Stimulated activated CD4-positive, alpha-beta T cell treated with anti-CD3 and anti-CD28 coated beads, Interleukin-1b, Interleukin-23, amount 100 ng/mL, for 4 hours (primary cell): ENCODE data around the gene PTPRK.
"Not testable (repeated sequence)": the region's sequence is repeated elsewhere in the genome, so short reads cannot be mapped to it uniquely, and the experiment has no call there.

Source experiments
- DNase-seq, 2 donors: peaks; one replicate each; pipeline ENCODE4 v3.0.0-alpha.2; 2020; ENCODE audit warnings: low read depth in 2 of 2

PTPRK gene

DNA sequence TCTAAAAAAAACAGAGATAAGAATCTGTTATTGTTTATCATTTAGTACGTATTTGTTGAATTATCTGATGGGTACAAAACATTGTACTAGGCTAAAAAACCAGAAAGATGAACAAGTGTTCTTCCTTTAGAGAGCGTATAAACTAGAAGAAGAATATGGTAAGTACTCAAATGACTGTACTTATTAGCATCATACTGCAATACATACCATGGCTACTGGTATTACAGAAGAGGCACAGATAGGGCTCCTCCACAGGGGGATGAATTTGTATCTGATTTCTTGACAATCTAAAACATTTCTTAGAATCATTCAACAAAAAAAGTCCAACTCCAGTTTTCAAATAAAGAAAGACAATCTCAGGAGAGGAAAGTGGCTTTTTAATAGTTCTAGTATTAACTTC lies 501.6 kb downstream of the PTPRK start:
- no peak for DNase-seq

DNA sequence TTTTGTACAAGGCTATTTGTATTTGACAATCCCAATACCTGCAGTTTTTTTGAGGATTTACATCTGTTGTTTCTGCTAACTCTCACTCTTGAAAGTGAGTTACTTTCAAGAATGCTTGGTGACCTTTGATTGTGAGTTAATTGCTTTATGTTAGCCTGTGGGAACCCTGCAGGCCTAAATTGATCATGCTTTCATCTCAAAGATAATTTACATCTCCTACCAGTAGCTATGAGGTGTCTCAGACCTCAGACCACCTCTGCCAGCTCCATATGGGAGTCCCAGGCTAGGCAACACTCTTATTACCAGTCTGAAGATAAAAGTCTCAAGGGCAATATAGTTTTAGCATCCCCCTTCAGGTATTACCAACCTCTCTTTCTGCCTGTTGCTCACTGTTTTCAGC lies 503.1 kb downstream of the PTPRK start:
- DNase-seq, result no peak

DNA sequence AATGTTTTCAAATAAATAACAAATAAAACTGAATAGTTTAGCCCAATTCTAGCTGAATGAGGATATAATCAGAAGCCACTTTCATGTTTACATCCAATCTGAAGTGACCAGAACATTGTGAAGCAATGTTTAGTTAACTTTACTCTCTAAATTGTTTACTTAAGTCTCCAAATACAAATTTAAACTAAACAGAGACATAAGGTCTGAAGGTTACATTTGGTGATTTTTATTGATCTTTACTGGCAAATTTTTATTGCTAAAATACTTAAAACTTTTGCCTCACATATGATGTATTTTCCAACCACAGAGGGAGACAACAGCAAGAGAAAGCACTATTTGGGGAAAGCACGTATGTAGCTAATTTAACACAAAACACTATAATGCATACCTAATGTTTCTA lies 512.7 kb downstream of the PTPRK start:
- DNase-seq, result no peak

DNA sequence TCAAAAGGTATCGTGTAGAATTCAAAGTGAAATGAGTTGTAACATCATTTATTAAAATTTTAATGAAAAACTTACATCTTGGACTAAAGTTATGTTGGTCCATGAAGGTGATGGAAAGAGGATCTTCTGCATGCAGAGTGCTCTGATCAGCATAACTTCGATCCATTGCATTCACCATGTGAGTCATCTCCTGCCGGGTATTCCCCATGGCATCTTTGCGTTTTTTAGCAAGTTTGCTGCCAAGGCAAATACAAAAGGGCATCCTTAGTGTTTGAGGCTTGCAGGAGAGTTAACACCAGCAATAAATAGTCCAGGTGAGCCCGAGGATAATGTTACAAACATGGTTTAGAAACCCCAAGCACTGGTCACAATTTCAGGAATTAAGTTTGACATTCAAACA lies 515.4 kb downstream of the PTPRK start:
- DNase-seq, result no peak

DNA sequence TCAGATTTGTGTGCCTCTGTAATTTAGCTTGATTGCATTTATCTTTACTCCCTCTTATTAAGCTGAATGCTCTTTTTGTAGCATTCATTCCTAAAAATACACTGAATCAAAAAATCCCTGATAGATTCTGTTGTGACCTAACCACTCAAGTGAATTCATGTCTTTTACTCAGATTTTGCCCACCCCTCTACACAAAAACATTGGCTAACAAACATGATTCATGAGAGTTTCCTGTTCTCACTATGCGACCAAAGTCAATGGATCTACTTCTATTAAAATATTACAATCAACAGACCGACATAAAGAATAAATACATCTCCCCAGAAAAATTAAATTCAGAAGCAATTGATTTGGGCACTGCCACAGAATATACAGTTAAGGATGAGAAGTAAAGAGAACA lies 520.0 kb downstream of the PTPRK start:
- no peak for DNase-seq

DNA sequence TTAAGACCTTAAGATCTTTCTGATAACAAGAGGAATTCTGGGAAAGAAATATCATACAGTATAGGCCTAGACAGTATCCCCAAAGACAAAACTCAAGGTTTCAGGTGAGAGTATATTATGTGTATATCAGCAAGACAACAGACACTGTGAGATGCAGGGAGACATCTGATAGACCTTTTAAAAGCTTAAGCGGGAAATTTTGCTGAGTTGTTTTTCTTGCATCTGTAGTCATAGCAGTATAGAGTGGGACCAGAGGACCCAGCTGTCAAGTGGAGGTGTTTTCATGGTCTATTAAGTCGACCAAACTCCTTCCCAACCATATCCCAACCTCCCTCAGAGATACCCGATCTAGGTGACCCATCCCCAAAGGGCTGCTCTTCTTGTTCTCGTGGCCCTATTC lies 521.4 kb downstream of the PTPRK start:
- DNase-seq, result no peak

DNA sequence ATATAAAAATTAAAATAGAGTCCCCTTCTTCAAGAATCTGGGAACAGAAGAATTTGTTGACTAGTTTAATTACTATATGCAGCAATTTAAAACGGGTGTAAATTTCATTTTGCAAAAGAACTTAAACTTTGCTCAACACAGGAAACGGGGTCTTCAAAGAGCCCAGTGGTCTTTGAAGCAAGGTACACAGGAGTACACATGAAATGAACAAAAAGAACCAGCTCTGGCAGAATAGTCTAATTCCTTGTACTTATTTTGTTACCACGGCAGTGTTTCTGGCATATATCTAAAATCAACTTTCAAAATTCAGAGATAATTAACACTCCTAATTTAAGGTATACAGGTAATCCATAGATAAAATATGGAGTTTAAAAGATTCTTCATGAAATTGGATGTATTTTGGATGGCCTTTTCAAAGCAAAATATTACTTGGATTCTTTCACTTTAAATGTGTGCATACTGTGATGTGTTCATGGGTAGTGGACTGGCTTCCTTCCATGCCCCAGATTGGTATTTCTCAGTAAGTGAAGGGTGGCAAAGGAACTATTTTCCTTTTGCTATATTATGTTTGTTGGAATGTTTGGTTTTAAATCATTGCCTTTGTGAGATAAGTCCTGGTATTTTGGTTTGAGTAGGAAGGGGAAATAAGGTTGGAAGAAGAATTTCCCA lies 522.8 kb downstream of the PTPRK start:
- no peak for DNase-seq

DNA sequence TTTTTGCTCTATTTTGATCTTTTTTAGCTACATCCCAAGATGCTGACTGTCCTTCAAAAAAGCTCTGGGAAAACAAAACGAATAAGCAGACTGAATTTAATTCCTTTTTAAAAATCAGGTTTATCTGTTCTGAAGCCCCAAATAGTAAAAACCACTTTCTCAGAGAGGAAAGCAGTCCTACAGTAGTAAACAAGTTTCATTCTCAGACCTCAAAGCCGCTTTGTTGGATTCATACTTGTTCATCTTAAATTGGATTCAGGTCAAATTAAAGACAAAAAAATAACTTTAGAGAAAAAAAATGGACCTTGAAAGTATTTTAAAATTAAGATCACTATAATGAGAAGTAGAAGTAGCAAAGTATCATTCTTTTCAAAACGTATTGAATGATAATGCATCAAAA lies 523.5 kb downstream of the PTPRK start:
- DNase-seq, result no peak

DNA sequence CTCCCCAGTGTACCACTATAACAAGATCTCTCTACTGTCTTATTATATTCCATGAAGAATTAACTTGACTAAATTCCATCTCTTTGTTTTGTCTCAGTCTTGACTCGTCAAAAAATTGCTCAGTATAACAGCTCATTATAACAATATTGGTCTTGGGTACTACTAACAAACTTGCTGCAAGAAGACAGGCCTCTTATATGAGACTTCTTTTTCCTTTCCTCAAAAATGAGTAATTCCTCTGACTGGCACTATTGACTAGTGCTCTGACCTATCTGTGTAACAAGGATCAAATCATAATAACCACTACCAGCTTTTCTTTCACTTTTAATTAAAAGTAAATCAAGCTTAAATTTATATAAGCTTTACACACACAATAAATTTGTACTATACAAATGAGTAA lies 528.3 kb downstream of the PTPRK start:
- DNase-seq, result no peak

DNA sequence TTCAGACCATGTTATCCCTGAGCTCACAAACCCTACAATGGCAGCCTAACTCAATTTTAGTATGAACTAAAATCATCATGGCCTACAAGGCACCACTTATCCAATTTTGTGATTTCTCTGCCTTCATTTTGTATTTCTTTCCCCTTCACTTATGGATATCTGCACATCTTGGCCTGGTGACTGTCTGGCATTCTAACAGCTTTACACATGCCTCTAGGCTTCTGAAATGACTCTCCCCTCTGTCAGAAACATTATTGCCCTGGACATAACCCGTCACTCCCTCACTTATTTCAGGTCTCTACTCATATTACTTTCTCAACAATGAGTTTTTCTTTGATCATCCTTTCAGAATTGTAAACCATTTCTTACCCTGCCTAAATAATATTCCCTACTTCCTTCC lies 530.3 kb downstream of the PTPRK start:
- no peak for DNase-seq

DNA sequence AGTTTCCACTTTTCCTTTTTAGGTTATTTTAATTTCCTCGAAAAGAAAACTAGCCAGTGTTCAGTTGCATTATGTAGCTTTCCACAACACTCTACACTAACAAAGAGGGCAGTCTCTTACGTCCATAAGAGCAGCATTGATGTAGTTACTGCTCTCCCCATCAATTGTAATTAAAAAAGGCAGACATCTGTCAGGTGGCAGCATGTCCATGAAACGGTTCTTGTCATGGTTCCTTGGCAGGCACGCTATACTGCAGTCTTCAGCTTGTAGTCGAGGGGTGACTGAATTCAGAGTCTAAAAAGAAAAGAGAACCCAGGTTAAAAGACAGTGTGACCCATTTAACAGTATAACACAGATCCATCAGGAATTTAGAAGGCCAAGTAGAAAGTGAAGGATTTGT lies 539.4 kb downstream of the PTPRK start:
- DNase-seq, result no peak

DNA sequence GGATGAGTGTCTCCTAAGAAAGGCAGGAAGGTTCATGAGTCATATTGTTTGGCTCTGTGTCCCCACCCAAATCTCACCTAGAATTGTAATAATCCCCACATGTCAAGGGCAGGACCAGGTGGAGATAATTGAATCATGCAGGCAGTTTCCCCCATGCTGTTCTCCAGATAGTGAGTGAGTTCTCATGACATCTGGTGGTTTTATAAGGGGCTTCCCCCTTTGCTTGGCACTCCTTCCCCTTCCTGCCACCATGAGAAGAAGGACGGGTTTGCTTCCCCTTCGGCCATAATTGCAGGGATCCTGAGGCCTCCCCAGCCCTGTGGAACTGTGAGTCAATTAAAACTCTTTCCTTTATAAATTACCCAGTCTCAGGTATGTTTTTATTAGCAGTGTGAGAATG lies 542.2 kb downstream of the PTPRK start:
- not testable (repeated sequence) for DNase-seq

DNA sequence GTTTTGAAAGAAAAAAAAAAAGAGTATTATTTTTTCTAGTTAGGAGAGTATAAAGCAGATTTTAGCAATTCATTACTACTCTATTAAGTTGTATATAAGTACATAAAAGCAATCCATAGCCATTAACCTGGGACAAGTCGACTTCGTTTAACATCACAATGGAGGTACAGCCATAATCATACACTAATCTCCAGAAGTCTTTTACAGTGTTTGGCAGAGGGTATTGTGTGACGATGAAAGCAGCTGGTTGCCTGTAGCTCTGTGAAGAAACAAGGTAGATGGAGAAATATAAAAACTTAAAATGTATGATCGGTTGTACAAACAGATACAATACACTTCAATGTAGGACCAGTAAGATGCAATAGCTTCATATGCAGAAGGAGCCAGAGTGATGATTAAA lies 543.6 kb downstream of the PTPRK start:
- no peak for DNase-seq

DNA sequence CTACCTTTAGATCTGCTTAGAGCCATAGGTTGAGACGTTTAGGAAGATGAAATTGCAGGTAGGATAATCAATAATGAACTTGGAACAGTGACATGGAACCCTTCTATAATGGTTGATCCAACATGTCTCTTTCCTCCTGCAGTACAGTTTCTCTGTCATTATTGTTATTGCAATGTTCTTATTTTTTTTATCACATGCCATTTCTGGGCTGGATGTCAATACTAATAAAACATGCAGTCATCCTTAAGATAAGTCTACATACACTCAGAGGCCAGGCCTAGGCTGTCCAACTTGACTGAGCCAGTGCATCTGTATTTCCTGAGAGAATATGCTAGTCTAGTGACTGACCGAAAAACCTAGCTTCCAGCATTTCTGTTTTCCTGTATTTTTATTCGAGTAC lies 544.3 kb downstream of the PTPRK start:
- no peak for DNase-seq

DNA sequence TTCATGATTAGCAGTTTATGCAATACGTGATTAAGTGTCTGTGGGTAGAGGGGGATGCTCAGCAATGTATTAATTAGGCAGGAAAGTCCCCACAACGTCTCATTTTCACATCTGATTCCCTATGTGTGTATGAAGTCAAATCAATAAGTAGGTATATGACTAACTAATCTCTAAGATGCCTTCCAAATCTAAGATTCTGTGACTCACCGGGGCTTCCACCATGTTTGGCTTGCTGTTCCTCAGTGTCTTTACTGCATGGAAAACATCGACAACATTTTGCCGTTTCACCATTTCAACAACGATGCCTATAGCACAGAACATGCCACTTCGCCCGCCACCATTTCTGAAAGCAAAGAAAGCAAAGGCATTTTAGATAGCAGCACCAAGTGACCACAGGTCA lies 547.6 kb downstream of the PTPRK start:
- peak in 1 of 2 donors; percentile 5 for DNase-seq

DNA sequence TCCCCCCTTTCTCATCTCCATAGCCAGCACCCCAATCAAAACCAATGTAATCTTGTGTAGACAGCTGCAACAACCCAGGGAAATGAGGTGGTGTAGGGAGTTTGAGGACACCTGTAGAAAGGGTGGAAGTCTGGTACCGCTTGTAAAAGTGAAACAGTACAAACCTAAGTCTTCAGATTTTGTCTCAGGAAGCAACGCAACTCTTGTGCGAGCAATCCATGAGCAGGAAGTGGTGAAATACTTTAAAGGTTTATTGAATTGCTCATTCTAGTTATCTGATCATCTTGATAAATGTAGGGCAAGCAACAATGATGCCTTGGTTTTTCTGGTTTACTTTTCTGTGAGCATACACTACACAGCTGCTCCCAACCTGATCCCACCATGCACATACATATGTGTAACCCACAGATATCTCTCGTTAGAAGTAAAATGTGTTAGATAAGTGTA lies 548.4 kb downstream of the PTPRK start:
- peak in 1 of 2 donors; percentile 33 for DNase-seq

DNA sequence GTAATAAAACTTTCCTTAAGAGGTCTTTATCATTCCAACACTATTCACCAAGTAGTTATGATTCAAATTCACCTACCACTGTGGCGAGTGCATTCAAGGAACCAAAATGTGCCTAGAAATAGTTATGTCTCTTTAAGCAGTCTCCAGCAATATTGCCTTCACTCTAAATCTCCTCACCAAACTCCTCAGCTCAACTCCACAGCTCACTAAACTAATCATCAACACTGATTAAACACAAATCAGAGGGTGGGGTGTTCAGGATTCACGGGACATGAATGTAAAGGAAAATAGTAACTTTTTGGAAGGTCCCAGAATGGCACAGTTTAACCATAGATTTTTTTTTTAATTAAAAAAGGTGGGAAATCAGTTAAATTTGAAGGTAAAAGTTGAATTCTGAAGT lies 549.0 kb downstream of the PTPRK start:
- no peak for DNase-seq

DNA sequence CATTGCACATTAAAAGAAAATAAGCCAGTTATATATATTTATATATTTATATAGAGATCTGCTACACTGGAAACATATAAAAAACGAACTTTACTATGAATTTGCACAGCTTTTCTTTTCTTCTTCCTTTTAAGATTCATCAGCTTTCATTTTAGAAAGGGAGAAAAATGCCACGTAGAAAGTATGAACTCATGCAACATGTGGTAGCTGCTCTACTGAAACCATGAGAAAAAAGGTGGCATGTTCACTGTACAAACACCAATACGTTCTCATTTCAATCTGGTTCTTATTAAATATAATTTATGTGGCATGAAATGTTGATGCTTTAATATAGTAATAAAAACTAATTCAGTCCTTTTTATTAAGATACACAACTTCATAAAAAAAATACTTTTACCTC lies 550.7 kb downstream of the PTPRK start:
- DNase-seq, result no peak

DNA sequence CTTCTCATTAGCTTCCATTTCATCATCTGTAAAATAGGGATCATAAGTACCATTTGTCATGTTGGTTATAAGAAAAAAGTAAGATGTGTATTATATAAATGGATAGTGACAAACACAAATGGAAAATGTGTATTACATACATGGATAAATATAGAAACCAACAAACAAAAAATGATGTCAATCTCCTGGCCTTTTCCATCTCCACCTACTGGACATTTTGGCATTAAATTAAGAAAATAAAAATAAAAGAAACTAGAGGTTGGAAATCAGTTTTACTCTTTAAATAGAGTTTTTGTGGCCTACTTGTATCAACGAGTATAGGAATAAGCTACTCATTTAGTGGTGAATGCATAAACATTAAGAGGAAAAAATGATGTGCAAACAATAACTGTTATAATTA lies 552.0 kb downstream of the PTPRK start:
- no peak for DNase-seq

DNA sequence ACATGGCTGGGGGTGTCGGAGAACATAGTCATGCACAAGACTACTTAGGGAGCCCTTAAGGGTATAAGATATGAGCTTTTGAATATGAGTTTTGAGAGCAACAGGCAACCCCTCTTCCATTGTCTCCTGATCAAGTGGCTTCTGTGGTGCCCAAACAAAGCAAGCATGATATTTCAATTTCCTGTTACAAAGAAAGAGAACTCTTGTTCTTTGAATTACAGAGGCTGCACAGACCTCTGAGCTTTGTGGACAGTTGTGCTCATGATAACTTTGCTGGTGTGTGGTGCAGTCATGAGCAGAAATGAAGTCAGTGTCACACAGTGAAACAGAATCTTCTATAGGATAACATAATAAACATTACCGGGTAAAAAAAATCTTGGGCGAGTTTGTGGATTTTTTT lies 552.7 kb downstream of the PTPRK start:
- DNase-seq, result no peak

DNA sequence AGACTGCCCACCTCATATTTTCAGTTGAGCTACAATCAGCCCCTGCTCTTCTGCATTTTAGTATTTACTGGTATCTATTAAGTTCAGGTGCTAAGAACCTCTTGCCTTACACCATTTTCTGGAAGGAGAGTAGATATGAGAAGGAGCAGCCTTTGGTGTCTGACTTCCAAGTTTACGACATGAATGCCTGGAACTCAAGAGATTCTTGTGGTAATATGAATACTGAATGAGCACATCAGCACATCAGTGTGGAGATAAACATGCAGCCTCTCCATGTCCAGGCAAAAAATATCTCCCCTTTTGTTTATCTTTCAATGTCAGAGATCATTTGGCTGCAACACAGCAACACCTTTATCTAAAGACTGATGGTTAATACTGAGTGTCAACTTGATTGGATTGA lies 553.8 kb downstream of the PTPRK start:
- DNase-seq, result no peak

DNA sequence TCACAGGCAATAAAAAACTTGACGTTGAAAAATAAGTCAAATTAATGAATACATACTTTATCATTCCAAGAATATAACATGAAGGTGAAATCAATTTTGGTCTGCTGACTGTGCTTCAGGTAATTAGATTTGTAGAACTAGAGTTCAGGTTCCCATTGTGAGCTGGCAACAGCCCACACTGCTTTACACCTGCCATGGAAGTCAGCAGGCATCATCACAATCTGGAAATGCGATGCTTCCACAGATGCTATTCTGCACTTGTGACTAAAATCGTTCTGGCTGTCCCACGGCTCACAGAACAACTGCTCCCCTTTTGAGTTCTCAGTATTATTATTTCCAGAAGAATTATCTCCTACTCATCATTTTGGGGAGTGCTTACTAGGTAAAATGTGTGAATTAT lies 556.9 kb downstream of the PTPRK start:
- DNase-seq, result no peak

DNA sequence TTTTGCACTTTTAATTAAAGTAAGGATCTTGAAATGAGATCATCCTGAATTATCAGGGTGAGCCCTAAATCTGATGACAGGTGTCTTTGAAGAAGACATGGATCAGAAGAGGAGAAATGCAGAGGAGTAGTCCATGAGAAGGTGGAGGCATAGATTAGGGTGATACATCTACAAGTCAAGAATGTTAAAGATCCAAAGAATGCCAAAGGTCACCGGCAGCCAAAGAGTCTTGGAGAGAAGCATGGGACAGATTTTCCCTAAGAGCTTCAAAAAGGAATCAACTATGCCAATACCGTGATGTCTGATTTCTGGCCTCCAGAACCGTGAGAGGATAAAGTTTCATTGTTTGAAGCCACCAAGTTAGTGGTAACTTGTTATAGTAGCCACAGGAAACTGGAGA lies 560.5 kb downstream of the PTPRK start:
- no peak for DNase-seq

DNA sequence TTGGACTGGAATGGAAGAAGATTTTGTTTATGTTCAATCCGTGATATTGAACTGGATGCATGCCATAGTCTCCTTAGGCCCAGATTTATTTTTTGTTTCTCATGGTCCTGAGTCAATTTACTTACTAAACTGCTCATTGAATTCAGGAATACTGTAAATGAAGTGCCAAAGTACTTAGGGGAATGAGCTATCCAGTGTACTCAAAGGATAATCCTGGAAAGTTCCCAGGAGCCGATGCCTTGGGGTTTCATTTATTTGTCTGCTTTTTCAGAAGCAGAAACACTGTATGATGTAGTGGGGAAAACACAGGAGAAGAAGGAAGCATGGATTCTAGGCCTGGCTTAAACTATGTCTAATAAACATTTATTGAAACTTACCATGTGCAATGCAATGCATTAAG lies 563.4 kb downstream of the PTPRK start:
- DNase-seq, result no peak
